LNCAP (cell line): Measurements from ENCODE around the gene SPDYA.

Experiments used
- TF ChIP-seq, protein P1 (sequence below): fragments of 450-650 bp; IDR thresholded peaks from 2 replicates; pipeline ENCODE4 v1.5.1; 2017; ENCODE audit warnings: mild to moderate bottlenecking

Gene SPDYA

GRCh38 chr2:28810384-28811285 is at the start of gene SPDYA:
SPDYA (plus strand) TSS chr2:28810834; CDS start chr2:28816015, 5,181 bp downstream.
- TF ChIP-seq, protein P1, sequence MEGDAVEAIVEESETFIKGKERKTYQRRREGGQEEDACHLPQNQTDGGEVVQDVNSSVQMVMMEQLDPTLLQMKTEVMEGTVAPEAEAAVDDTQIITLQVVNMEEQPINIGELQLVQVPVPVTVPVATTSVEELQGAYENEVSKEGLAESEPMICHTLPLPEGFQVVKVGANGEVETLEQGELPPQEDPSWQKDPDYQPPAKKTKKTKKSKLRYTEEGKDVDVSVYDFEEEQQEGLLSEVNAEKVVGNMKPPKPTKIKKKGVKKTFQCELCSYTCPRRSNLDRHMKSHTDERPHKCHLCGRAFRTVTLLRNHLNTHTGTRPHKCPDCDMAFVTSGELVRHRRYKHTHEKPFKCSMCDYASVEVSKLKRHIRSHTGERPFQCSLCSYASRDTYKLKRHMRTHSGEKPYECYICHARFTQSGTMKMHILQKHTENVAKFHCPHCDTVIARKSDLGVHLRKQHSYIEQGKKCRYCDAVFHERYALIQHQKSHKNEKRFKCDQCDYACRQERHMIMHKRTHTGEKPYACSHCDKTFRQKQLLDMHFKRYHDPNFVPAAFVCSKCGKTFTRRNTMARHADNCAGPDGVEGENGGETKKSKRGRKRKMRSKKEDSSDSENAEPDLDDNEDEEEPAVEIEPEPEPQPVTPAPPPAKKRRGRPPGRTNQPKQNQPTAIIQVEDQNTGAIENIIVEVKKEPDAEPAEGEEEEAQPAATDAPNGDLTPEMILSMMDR: no peak

- TF ChIP-seq, protein P1: no peak
These were observed 49.2 kb upstream of the SPDYA start for GRCh38 chr2:28761420-28761819.

- TF ChIP-seq, protein P1: no peak
These were observed 45.5 kb upstream of the SPDYA start for GRCh38 chr2:28764909-28765711.

DNA sequence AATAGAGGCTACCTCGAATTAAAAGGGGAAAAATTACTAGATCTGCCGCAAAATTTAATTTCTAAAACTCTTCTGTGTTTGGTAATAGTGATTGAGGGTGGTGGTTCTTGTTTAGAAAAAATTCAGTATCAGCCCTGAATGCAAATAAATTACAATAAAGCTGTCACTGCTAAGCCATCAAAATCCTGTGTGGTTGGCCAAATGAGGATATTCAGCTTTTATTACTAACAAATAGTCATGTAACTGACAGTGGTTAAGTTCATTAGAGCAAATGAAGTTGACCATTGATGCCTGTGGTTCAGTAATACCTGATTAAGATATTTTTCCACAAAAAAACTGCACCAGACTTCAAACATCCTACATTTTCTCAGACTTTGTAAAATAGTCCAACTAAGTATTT is 44.6 kb upstream of the SPDYA start:
- TF ChIP-seq, protein P1: no peak

GRCh38 chr2:28767337-28767736 is 43.3 kb upstream of the SPDYA start:
- TF ChIP-seq, protein P1: no peak

GRCh38 chr2:28768422-28768821 is 42.2 kb upstream of the SPDYA start:
- TF ChIP-seq, protein P1: no peak

DNA sequence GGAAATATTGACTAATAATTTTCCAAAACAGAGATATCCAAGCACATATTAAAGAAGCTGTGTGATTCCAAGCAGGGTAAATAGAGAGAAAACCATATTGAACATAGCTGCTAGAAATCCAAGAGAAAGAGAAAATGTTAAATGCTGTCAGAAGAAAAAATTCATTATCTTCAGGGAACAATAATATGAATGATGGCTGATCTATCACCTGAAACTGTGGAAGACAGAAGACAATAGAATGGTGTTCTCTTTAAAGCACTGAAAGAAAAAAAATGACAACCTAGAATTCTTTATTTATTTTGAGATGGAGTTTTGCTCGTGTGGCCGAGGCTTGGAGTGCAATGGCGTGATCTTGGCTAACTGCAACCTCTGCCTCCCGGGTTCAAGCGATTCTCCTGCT is 41.7 kb upstream of the SPDYA start:
- TF ChIP-seq, protein P1: no peak
